Tibial nerve (tissue), 4 donors: ENCODE measurements around the gene PRR15L.

Experiments used
- CTCF ChIP-seq, 5 experiments: fragments of 200-600 bp in 3 of 5; fragments of 450-650 bp in 2 of 5; sonication (generic) in 3 of 5; IDR thresholded peaks; one replicate each; pipeline ENCODE4 v1.5.1; 2016 to 2019; ENCODE audit warnings: antibody characterized with exemption in 5 of 5, mild to moderate bottlenecking in 3 of 5, moderate library complexity in 2 of 5
- EP300 ChIP-seq, 2 donors: sonication (generic); formaldehyde crosslinking; IDR thresholded peaks; one replicate each; pipeline ENCODE4 v1.6.1; 2017; ENCODE audit warnings: antibody characterized with exemption in 2 of 2, mild to moderate bottlenecking in 1 of 2
- POLR2A ChIP-seq, 2 donors: fragments of 450-650 bp; IDR thresholded peaks; one replicate each; pipeline ENCODE4 v1.6.1; 2017; ENCODE audit warnings: antibody characterized with exemption in 2 of 2, mild to moderate bottlenecking in 2 of 2, moderate library complexity in 2 of 2

- TF ChIP-seq CTCF (IDR thresholded peaks at IDR 0.05) (no peak), POLR2A (IDR thresholded peaks at IDR 0.05) (no peak), EP300 (IDR thresholded peaks at IDR 0.05) (no peak)
These were observed 11.2 kb downstream of the PRR15L start for GRCh38 chr17:47946516-47946915.
